ENCODE data around the gene RHBDD3. TPM values are rescaled to one million over a fixed set of nuclear protein-coding genes. Genes with fewer than 3 reads are reported as not detected.
"Not testable (repeated sequence)": the region's sequence is repeated elsewhere in the genome, so short reads cannot be mapped to it uniquely, and the experiment has no call there.

The RHBDD3 gene
- total RNA-seq, 1 donor from 2014 or later: 19.2 TPM

GRCh38 chr22:29219881-29220670 lies 47.7 kb downstream of the RHBDD3 start:
- no peak for DNase-seq (ENCODE audit: low spot score)

GRCh38 chr22:29219409-29219782 lies 48.4 kb downstream of the RHBDD3 start:
- not testable (repeated sequence) for DNase-seq (ENCODE audit: low spot score)

GRCh38 chr22:29218758-29219408 lies 48.9 kb downstream of the RHBDD3 start:
- no peak for DNase-seq (ENCODE audit: low spot score)

- DNase-seq (ENCODE audit: low spot score): no peak
Measured at GRCh38 chr22:29217827-29218757, 49.7 kb downstream of the RHBDD3 start.

- DNase-seq (ENCODE audit: low spot score): no peak
Measured at GRCh38 chr22:29216873-29217666, 50.7 kb downstream of the RHBDD3 start.

GRCh38 chr22:29216011-29216872 lies 51.5 kb downstream of the RHBDD3 start:
- no peak for DNase-seq (ENCODE audit: low spot score)

GRCh38 chr22:29215012-29215860 lies 52.5 kb downstream of the RHBDD3 start:
- no peak for DNase-seq (ENCODE audit: low spot score)

GRCh38 chr22:29214232-29214631 lies 53.5 kb downstream of the RHBDD3 start:
- DNase-seq (ENCODE audit: low spot score): no peak

GRCh38 chr22:29213493-29213892 lies 54.3 kb downstream of the RHBDD3 start:
- DNase-seq (ENCODE audit: low spot score): no peak

- DNase-seq (ENCODE audit: low spot score): no peak
Measured at GRCh38 chr22:29212743-29213142, 55.0 kb downstream of the RHBDD3 start.

- DNase-seq (ENCODE audit: low spot score): no peak
Measured at GRCh38 chr22:29211466-29211865, 56.3 kb downstream of the RHBDD3 start.

- DNase-seq (ENCODE audit: low spot score): no peak
Measured at GRCh38 chr22:29211066-29211465, 56.7 kb downstream of the RHBDD3 start.

Other genes starting within 250 kb of the RHBDD3 start
- not detected for gene C22orf31, start 206.2 kb downstream of the RHBDD3 start, total RNA-seq
- 10.6 TPM for gene KREMEN1, start 194.9 kb downstream of the RHBDD3 start, total RNA-seq
- gene EMID1, start 62.1 kb downstream of the RHBDD3 start, total RNA-seq: 1.4 TPM
- gene EWSR1, start 287 bp upstream of the RHBDD3 start, total RNA-seq: 191 TPM
- gene GAS2L1, start 38.7 kb upstream of the RHBDD3 start, total RNA-seq: 36.2 TPM
- gene RASL10A, start 47.7 kb upstream of the RHBDD3 start, total RNA-seq: 1.9 TPM
- gene AP1B1, start 120.6 kb upstream of the RHBDD3 start, total RNA-seq: 89.3 TPM
- not detected for gene RFPL1, start 170.6 kb upstream of the RHBDD3 start, total RNA-seq
- gene NEFH, start 212.2 kb upstream of the RHBDD3 start, total RNA-seq: 0.87 TPM

Measured in mesenteric fat pad (tissue), 1 donor.